NCI-H510A (cell line): Measurements from ENCODE around the gene MRPL28.
"Not testable (repeated sequence)": the region's sequence is repeated elsewhere in the genome, so short reads cannot be mapped to it uniquely, and the experiment has no call there.

Source experiments
- DNase-seq: peaks from one replicate; lab custom pipeline; 2025; lab: John Stamatoyannopoulos, UW

The MRPL28 gene

DNA sequence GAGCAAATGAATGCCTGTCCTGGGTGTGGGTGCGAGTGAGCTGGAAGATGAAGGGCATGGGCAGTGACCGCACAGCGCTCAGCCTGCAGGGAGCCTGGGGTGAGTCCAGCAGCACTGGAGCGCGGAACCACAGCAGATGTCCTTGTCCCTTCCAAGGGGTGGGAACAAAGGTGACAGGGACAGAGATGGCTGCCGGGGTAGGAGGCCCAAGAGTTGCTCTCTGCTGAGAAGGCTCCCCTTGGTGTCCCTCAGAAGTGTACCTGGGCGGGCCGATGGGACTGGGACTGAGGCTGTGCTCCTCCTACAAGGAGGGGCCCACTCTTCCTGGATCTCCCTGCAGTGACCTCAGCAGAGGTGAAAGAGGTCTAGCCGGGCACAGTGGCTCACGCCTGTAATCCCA is 19.0 kb upstream of the MRPL28 start:
- DNase-seq = no peak

DNA sequence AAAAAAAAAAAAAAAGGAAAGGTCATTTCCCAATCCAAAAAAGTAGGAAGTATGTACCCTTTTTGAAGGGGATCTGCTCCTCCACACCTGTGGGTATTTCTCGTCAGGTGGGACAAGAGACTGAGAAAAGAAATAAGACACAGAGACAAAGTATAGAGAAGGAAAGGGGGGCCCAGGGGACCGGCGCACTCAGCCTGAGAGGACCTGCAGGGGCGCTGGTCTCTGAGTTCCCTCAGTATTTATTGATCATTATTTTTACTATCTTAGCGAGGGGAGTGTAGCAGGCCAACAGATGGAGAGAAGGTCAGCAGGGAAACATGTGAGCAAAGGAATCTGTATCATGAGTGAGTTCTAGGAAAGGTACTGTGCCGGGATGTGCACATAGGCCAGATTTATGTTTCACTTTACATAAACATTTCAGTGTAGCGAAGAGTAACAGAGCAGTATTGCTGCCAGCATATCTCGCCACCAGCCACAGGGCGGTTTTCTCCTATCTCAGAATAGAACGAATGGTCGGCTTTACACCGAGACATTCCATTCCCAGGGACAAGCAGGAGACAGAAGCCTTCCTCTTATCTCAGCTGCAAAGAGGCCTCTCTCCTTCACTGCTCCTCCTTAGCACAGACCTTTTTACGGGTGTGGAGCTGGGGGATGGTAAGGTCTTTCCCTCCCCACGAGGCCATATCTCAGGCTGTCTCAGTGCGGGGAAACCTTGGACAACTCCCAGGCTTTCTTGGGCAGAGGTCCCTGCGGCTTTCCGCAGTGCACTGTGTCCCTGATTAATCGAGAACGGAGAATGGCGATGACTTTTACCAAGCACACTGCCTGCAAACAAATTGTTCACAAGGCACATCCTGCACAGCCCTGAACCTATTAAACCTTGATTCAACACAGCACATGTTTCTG is 17.7 kb upstream of the MRPL28 start:
- not testable (repeated sequence) for DNase-seq

DNA sequence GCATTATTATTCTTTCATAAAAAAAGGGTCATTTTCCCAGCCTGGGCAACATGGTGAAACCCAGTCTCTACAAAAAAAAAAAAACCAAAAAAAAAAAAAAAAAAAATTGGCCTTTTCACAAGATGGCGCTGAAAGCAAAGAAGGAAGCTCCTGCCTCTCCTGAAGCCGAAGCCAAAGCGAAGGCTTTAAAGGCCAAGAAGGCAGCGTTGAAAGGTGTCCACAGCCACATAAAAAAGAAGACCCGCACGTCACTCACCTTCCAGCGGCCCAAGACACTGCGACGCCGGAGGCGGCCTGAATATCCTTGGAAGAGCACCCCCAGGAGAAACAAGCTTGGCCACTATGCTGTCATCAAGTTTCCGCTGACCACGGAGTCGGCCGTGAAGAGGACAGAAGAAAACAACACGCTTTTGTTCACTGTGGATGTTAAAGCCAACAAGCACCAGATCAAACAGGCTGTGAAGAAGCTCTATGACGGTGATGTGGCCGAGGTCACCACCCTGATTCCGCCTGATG is 16.4 kb upstream of the MRPL28 start:
- no peak for DNase-seq

DNA sequence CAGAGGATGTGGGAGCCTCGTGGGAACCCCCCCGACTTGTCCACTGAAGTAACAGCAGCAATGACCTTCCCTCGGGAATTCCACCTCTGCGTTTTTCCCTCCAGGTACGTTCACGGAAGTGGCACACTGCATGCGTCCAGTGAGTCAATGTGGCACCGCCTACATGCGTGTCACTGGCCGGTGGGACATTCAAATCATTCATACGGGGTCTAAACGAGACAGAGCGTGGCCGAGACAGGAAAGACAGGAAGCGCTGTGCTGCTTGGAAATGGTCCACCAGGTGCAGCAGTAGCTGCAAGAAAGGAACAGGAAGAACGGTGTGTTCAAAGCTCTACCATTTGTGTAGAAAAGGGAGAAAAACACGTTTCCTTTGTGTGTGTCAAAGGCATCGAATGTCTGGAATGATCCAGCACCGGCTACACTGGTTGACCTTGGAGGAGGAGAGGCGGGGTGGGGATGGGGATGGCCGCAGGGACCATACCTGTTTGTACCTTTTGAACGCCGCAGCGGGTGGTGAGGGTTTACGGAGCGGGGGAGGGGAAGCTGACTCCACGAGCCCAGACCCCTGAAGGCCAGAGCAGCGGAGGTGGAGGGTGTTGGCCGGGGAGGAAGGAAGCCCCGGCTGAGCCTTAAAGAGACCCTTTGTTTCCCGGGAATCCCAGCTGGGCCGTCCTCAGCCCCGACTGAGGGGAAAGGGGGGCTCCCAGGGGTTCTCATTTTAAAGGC is 13.2 kb upstream of the MRPL28 start:
- DNase-seq = no peak

DNA sequence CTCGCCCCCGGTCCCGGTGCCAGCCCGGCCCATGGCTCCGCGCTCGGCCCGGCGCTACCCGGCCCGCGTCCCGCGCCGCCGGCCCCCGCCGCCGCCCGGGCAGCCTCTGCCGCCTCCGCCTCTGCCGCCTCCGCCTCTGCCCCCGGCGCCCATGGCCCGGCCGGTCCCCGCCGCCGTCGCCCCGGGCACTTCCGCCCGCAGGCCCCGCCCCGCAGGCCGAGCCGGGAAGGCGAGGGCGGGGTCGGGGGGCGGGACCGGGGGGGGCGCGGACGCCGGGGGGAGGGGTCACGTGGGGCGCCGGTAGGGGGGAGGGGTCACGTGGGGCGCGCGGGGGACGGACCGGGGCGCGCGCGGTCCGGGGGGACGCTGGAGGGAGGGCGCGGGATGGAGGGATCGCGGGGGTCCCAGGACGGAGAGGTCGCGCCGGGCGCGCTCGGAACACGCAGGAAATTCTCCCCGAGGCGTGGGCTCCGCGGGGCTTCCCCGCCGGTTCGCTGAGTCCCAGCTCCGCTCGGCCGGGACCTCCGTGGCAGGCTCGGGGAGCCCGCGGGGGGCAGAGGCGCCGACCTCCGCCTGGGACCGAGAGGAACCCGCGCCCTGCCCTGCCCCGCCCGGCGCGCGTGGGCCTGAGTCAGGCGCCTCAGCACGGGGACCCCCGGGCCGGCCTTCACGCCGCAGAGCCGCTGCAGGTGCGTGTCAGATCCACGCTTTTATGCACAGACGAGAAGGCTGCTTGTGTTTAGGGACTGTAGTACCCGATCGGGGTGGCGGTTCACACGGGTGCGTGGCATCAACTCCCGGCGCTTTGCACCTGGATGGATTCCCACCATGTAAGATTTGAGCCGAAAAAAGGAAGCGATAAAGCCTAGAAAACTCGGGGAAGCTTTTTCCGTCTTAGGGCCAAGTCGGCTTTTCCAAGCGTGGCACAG is 11.7 kb upstream of the MRPL28 start, which contains the start of gene PGAP6:
PGAP6 (minus strand) TSS at position 190 of the 929 bp plus-strand sequence; CDS start at position 33, 157 bp downstream.
- DNase-seq = no peak

DNA sequence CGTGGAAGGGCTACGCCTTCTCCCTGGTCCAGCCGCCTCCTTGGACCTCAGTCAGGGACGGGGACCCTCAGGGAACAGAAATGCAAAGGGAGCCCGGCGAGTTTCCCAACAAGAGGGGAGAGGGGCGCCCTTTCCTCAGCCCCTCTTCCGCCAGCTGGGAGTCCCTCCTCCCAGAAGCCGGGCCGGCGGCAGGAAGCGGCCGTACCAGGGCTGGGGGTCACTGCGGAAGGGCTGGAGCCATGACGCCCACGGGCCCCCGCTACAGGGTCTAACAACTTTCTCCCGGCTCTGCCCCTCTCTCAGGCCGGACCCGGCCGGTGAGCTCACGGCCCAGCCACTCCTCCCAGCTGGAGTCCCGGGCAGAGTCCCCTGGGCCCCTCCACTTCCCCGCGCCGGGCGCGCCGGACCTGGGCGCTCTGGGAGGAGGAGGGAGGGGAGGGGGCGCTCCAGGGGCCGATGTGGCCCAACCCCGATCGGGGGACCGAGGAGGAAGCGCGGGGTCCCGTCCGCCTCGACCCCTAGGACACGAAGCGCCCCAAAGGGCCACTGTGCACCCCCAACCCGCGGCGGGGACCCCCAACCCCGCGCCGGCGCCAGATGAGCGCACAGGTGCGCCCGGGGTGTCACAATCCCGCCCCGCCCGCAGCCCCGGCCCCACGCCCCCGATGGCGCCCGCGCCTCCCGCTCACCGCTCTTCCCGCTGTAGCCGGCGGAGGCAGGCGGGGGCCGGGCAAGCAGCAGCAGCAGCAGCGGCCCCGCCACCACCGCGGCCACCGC is 10.9 kb upstream of the MRPL28 start:
- no peak for DNase-seq

DNA sequence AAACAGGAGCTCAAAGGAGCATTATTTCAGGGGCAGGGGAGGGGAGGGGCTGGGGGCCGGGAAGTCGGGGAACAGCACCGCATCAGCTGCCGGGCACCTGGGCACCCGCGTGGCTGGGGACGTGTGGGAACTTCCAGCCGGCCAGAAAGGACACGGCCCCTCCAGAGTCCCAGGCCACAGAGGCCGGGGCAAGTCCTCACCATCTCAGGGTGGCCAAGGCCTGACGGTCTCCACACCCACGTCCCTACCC is 10.3 kb upstream of the MRPL28 start:
- no peak for DNase-seq

DNA sequence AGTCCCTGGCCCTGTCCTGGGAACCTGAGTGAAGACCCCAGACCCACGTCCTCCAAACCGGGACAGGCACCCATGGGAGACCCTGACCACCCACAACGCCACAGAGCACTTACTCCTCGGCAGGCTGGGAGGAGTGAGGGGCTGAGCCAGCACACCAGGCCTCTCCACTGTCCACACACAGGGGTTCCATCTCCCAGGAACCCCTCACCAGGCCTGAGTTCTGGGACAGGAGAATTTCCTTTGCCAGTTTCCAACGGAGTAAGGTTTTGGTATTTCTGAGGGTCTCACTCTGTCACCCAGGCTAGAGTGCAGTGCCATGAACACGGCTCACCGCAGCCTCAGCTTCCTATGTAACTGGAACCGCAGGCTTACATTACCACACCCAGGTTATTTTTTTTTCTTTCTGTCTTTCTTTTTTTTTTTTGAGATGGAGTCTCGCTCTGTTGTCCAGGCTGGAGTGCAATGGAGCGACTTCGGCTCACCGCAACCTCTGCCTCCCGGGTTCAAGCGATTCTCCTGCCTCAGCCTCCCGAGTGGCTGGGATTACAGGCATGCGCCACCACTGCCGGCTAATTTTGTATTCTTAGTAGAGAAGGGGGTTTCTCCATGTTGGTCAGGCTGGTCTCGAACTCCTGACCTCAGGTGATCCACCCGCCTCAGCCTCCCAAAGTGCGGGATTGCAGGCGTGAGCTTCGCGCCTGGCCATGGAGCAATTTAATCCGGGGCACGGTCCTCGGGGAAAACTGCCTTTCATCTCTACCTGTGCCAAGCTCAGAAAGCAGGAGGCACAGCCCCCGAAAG is 9.8 kb upstream of the MRPL28 start:
- no peak for DNase-seq

DNA sequence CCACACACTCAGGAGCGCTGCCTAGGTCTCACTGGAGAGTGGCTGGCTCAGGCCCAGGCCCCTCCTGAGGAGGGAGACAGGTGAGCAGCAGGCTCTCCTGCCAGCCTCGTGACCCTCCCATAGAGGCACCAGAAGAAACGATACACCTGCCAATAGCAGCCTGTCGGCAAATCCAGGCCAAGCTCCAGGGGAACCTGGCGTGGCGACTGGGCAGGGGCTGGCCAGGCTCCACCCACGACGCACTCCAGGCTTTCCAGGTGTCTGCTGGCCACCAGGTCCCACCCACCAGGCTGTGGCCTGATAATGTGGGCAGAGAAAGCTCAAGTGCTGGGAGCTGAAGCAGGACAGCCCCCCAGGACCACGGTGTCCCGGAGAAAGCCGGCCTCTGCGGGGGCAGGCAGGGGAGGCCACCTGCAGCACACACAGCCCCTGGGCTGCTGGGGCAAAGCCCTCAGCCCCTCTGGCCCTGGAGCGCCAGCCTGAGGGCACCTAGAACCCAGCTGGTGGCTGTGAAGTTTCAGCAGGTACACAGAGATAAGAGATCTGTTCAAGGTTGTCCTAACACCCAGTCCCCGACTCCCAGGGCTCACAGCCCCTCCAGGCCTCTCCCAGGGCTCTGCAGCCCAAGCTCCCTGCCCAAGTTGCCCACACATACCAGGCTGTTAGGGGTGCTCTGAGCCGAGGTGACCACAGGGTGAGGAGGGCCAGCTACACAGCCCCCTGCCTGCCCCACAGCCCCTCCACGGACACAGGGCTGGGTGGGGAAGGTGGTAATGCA is 9.0 kb upstream of the MRPL28 start:
- peak; percentile 87 for DNase-seq

DNA sequence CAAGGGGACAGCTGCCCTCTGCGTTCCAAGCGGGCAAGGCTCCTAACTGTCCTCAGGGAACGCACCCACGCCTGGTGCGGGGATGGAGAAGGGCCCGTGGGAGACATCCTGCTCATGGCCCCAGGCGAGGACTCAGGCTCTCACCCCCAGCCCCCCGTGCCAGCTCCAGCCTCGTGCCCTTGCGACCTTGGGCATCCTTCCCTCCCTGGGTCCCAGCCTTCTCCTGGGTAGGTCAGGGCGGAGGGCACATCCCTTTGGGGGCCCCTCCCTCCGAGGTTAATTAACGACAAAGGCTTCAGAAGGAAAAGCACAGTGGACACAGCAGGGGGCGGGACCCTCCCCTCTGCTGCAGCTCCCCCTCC is 8.5 kb upstream of the MRPL28 start:
- DNase-seq = no peak

DNA sequence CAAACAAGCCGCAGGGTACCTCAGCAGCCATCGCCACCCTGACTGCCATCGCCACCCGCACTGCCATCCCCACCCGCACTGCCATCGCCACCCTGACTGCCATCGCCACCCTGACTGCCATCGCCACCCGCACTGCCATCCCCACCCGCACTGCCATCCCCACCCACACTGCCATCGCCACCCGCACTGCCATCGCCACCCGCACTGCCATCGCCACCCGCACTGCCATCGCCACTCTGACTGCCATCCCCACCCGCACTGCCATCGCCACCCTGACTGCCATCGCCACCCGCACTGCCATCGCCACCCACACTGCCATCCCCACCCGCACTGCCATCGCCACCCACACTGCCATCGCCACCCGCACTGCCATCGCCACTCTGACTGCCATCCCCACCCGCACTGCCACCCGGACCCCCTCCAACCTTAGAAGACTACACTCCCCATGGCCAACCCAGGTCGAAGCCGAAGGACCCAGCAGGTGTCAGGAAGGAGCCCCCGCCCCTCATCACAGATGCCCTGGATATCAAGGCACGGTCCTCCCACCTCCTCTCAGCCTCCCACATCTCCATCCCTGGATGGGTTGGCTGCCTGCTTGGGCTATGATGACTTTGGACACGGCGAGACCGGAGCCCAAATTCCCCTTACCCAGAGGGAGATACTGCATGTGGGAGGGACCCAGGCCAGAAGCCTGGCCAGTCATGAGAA is 7.9 kb upstream of the MRPL28 start:
- DNase-seq = not testable (repeated sequence)

DNA sequence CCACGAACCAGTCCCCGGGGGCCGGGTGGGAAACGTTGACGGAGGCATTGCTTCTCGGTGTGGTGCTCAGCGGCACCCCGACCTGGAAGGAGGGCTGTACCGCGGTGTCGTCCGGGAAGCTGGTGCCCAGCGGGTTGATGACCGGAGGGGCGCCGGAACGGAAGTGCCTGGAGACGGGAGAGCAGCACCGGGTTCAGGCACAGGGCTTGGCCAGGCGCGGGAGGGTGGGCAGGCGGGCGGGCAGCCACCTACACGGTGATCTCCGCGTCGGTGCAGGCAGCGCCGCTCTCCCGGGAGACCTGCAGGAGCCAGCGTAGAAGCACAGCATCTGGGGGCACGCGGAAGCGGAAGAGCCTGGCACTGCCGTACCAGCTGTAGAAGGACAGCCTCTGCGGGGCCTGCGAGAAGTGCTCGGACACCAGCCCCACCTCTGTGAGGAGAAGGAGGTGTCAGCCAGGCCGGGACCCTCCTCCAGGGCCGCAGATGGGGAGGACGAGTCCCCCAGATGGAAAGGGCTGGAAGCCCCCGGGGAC is 7.1 kb upstream of the MRPL28 start:
- no peak for DNase-seq

DNA sequence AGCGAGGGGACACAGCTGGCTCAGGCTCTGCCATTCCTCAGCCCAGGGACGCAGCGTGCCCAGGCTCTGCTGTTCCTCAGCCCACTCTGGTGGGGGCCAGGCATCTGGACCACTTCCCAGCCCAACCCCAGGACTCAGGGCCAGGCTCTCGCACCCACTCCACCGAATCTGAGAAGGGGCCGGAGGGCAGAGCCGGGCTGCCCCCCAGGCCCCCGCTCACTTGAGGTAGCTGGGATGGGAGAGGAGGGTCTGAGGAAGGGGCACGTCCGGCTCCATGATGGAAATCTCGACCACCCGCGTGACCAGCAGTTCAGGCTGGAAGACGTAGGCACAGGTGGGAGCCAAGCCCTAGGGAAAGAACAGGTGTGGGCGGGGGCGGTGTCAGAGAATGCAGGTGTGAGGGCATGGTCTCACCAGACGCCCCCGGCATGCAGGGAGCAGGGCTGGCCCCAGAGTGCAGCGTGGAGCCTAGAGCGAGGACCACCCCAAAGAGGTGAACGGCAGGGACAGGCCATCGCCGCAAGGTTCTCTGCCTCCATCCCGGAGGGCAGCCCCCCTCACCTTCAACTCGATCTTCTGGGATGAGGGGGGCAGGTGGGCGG is 6.6 kb upstream of the MRPL28 start:
- no peak for DNase-seq

DNA sequence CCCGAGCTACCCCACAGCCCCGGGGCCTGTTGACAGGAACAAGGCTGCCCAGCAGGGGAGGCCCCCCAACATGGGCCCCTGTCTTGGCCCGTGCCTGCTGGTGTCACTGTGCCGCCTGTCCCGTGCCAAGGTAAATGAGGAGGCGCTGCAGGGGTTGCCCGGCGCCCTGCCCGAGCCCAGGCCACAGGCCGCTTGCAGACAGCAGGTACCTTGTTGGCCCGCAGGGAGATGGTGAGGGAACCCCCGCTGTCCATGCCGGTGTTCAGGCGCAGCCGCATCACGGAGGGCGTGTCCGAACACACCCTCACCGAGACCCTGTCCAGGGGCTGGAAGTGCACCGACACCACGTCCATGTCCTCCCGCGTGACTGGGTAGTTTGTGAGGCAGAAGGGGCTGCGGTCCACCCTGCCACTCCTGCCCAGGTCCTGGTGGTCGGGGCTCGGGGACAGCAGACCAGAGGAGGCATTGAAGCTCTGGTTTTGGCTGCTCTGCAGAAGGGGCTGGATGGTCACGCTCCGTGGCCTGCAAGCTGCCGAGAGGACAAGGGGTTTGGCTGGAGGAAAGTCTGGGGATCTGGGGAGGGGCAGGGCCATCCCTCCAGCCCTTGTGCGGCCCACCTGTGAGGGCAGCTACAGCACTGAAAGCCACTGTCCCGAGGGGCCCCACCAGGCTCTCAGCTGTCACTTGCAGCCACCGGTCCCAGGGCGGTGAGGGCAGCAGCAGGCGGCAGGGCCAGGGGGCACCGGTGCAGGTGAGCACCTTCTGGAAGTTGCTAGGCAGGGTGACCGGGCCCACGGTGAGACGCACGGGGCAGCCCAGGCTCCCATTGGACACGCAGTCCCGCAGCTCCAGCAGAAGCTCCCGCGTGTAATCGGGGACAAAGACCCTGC is 5.8 kb upstream of the MRPL28 start:
- DNase-seq = no peak

DNA sequence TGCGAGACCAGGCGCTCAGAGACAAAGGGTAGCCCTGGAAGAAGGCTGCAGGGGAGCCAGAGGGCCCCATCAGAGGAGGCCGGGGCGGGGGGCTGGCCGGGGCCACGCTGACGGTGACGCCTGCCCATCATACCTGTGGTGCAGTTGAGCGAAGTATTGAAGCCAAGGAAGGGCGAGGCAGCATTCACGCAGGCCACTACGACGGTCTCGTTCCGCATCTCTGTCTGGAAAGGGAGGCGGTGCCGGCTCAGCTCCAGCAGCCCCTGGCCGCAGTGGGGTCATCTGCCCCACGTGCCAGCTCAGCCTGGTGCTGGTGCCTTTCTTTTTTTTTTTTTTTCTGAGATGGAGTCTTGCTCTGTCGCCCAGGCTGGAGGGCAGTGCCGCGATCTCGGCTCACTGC is 4.9 kb upstream of the MRPL28 start:
- DNase-seq = no peak

DNA sequence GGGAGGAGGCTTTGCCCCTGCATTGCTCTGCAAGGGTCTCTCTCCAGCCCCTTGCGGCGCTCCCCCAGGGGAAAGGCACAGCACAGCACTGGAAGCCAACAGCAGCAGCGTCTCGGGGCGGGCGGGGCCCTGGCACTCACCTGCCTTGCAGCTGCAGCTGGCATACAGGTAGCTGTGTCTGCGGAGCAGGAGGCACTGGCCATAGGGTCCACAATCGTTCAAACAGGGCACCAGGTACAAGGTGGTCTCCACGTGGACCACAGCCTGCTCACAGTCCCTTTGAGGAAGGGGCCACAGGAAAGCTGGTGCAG is 4.2 kb upstream of the MRPL28 start:
- no peak for DNase-seq

DNA sequence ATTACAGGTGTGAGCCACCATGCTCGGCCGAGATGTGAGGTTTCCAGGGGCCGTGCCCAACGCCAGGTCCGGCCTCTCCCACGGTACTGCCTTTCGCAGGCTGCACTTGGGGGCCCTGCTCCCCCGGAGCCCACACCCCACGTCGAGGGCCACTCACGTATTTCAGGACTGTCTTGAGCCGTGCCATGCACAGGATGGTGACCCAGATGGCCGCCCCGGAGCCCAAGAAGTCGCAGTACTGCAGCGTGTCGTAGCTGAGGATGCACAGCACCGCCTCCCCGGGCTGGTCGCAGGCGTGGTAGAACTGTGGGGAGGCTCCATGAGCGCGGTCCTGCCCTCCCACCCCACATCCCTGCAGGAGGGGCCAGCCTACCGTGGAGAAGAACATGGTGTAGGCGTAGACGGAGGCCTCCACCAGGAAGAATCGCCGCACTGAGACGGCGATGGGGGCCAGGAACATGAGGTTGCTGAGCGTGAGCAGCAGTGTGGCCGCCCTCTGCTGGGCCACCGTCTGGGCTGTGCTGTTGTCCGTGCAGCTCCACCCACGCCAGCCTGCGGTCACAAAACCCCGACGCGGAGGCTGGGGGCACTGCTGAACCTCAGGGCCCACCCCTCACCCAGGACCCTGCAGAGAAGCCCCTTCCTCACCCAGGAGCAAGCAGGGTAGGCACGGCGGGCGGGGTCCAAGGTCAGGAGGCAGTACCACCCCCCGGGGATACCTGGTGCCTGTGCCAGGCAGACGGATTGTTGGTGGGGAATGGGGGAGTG is 3.7 kb upstream of the MRPL28 start:
- DNase-seq = no peak
